CD4-positive, alpha-beta T cell treated with Interleukin-4 for 4 hours (primary cell): Measurements from ENCODE around the gene FCHO2.
"Not testable (repeated sequence)": the region's sequence is repeated elsewhere in the genome, so short reads cannot be mapped to it uniquely, and the experiment has no call there.

Experiments
- DNase-seq: peaks from one replicate; pipeline ENCODE4 v3.0.0-alpha.2; 2020

Gene FCHO2, protein sequence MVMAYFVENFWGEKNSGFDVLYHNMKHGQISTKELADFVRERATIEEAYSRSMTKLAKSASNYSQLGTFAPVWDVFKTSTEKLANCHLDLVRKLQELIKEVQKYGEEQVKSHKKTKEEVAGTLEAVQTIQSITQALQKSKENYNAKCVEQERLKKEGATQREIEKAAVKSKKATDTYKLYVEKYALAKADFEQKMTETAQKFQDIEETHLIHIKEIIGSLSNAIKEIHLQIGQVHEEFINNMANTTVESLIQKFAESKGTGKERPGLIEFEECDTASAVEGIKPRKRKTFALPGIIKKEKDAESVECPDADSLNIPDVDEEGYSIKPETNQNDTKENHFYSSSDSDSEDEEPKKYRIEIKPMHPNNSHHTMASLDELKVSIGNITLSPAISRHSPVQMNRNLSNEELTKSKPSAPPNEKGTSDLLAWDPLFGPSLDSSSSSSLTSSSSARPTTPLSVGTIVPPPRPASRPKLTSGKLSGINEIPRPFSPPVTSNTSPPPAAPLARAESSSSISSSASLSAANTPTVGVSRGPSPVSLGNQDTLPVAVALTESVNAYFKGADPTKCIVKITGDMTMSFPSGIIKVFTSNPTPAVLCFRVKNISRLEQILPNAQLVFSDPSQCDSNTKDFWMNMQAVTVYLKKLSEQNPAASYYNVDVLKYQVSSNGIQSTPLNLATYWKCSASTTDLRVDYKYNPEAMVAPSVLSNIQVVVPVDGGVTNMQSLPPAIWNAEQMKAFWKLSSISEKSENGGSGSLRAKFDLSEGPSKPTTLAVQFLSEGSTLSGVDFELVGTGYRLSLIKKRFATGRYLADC

DNA sequence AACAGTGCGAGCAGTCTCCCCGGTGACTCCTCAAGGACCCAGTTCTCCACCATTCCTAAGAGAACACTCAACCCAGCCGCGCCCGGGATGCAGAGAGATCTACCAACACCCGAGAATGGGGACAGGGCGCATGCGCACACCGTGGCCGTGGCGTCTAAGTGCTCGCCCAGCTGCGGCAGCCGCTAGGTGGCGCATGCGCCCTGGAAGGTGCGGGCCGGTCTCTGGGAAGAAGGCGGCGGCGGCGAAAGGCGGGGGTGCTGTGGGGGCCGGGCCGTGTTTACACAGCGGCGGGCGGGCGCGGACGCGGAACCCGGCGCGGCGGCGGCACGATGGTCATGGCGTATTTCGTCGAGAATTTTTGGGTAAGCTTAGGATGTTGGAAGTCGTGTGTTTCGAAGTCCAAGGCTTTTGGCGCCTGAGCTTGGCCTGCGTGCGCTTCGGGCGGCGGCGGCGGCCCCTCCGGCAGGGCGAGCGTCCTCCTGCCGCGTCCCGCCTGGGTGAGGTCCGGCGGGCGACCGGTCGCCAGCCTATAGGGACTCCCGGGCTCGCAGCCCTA lies at the start of gene FCHO2:
TSS of gene FCHO2 (plus strand) at position 274 of the 556 bp plus-strand sequence. CDS start at position 330, 56 bp downstream.
- peak; percentile 91 for DNase-seq

DNA sequence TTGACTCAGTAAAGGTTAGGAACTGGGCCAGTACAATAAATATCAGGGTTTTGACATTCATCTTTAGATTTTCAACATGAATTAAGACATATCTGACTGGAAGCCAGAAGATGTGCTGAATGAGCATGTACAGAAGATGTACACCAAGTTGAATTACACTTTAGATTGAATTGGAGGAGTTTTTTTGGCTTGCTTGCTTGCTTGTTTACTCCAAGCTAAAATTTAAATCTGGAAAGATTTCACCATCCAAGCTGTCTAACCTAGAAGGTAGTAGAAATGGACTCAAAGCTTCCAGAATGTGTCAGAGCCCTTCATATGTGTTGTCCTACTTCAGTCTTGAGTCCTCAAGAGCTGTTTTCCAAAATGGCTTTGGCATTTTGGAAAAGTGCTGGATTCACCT lies 49.0 kb upstream of the FCHO2 start:
- no peak for DNase-seq

DNA sequence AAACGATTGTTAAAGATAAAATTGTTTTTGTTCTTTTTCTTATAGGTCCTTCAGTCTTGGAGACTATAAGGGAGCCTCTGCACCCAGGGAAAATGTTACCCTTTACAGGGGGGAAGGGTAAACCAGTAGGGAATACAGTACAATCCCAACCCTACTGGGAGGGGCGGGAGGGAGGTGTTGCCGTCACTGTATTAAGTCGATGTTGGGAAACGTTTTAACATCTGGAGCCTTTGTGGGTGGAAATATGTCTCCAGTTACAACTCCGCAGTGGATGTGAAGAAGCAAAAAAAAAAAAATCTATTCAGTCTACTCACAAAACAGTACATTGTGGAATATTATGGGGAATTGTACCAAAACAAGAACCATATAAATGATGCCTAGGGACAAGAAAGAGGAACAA lies 47.2 kb upstream of the FCHO2 start:
- no peak for DNase-seq

DNA sequence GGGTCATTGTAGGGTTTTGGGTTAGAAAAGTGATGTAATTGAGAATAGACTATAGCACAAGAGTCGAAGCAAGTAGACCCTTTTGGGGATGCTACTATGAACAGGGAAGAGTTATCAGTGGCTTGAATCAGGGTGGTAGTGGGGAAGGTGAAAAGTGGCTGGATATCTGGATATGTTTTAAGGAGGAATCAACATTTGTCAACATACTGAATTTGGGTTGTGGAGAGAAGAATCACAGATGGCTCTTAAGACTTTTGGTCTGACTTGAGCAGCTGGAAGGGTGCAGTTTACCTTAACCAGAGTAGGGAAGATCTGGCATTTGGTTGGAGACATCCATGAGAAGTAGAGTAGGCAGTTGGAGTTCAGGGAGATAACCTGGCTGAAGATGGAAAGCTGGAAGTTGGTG lies 38.5 kb upstream of the FCHO2 start:
- DNase-seq: no peak

DNA sequence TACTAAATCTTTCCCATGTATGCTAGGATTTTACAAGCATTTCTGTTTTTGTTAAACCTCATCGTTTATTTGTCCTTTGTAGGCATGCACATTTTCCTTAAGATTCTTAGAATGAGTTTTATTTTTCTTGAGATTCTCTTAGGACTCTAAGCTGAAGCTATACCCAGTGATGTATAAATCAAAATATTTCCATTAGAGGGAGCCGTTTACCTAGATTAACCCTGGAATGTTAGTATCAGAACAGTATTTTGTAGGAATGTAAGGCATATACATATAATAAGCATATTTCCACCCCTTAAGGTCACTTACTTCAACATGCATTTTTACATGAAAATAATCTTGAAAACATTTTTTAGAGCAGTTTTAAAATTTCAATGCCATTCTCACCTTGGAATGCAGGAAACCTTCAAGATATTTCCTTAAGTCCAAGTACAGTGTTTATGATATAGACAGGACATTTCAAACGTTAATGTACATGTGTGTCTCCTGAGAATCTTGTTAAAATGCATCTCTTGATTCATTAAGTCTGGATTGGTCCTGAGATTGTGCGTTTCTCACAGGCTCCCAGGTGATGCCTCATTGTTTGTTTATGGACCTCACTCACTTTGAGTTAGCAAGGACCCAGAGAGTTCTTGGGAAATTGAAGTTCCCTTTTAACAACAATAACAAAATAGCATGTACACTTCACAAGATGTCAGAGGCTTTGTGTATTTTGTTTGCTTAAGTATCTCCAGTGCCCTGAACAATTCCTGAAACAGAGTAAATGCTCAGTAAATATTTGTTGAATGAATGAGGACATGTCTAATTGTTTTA lies 34.9 kb upstream of the FCHO2 start:
- DNase-seq: no peak

DNA sequence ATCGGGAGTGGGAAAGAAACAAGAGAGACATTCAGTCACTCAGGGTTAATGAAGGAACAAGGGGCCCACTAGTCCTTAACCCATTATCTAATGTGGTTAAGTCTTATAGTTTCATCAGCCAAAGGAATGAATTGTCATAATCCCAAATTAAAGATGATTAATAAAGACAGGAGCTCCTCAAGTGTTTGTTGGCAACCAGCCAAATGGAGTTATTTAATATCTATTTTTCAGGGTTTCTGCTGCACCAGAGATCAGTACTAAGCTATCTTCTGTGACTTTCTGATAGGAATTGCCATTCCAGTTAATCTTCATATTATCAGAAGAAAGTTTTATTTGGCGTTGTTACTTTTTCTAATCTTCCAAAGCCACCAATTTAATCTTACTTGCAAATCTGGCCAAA lies 34.0 kb upstream of the FCHO2 start:
- no peak for DNase-seq

DNA sequence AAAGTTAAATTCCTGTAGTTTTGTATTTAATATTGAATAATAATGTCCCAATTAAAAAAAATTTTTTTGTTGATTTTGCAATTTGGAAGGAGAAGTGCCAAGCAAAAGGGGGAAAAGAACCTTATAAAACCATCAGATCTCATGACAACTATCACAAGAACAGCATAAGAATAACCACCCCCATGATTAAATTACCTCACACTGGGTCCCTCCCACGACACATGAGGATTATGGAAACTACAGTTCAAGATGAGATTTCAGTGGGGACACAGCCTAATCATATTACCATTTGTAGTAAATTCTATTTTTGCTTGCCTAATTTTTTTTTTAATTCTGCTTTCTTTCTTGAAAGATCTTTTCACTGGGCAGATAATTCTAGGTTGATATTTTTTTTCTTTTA lies 33.4 kb upstream of the FCHO2 start:
- no peak for DNase-seq

DNA sequence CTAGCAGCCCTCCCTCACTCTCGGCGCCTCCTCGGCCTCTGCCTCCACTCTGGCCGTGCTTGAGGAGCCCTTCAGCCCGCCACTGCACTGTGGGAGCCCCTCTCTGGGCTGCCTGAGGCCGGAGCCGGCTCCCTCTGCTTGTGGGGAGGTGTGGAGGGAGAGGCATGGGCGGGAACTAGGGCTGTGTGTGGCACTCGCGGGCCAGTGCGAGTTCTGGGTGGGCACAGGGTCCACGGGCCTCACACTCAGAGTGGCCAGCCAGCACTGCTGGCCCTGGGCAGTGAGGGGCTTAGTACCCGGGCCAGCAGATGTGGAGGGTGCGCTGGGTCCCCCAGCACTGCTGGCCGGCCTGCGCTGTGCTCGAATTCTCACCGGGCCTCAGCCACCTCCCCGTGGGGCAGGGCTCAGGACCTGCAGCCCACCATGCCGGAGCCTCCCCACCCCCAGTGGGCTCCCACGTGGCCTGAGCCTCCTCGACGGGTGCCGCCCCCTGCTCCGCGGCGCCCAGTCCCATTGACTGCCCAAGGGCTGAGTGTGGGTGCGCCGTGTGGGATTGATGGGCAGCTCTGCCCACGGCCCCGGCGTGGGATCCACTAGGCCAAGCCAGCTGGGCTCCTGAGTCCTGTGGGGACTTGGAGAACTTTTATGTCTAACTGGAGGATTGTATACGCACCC lies 30.4 kb upstream of the FCHO2 start:
- DNase-seq: no peak

DNA sequence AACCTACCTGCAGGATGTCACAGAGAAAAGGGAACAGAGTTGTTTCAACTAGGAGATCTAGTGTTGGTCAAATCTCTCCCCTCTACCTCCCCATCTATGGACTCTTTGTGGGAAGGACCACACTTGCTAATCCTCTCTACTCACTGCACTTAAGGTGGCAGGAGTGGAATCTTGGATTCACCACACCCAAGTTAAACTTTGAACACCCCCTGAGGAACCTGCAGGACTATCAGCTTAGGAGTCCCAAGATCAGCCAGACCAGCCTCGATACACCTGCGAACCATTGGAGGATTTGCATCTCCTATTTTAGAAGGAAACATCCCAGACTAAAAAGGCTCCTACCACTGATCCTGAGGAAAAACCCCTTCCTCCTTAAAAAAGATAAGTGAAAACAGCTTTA lies 23.2 kb upstream of the FCHO2 start:
- not testable (repeated sequence) for DNase-seq

DNA sequence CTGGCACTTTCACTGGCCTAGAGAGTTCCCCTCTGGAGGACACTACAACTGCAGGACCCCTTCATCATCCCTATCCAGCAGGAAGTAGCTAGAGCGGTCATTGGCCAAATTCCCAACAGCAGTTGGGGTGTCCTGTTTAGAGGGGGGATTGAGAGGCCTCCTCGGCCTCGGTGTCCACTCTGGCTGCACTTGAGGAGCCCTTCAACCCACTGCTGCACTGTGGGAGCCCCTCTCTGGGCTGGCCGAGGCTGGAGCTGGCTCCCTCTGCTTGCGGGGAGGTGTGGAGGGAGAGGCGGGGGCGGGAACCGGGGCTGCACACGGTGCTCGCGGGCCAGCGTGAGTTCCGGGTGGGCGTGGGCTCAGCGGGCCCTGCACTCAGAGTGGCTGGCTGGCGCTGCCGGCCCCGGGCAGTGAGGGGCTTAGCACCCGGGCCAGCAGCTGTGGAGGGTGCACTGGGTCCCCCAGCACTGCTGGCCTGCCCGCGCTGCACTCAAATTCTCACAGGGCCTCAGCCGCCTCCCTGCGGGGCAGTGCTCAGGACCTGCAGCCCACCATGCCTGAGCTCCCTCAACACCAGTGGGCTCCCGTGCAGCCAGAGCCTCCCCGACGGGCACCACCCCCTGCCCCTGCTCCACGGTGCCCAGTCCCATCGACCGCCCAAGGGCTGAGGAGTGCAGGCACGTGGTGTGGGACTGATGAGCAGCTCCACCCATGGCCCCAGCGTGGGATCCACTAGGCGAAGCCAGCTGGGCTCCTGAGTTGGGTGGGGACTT lies 20.7 kb upstream of the FCHO2 start:
- DNase-seq: not testable (repeated sequence)

DNA sequence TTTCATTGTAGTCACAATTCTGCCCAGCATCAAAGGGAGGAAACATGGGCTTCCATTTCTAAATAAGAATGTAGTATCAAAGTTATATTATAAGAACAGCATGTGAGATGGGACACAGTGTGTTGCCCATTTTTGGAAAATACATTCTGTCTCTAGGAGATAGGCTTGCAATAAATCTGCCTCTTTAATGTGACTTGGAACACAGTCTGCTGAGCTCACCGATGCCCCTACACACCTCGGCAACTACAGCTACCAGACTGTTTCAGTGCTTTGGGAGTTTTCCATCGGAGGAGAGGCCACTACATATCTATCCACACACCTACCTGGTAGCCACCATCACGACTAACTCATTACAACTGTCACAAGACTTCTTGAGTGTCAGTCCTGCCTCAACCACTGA lies 18.9 kb upstream of the FCHO2 start:
- no peak for DNase-seq

DNA sequence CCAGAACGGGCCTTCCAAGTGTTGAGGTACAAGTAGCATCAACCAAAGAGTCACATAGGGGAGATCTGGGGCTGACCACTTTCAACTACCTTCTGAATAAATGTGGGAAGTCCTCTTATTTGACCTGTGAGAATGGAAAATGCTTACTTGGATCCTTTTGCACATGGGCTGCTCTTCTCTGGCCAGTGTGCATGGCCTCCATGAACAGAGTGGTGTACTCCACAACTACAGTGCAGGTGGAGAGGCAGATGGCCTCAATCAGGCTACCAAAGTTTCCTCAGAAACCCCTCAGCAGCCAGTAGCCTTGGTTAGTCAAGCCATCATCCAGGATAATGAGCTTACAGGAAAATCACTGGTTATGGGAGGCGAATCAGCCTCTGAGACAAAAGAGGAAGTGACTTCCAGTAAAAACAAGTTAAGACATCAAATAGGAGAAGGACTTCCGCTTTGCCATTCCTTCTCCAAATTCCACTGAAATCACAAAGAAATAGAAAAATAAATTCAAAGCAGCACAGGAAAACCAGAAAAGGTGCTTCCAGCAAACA lies 18.3 kb upstream of the FCHO2 start:
- no peak for DNase-seq

DNA sequence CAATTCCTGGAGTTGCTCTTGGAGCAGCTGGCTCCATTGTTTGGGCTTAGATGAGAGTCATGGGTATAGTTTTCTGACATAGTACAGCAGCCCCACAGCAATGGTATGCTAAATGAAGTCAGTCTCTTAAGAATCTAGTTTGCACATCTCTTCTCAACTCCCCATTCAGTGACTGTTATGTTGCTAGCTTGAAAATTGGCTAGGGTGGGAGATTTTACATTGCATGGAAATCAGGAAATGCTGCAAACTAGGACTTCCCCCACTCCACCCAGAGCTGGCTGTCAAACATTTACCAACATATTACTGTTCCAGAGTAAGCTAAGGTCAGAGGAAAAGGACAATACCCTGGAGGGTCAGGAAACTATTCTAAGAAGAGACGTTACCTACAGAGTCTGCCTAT lies 17.6 kb upstream of the FCHO2 start:
- DNase-seq: no peak

DNA sequence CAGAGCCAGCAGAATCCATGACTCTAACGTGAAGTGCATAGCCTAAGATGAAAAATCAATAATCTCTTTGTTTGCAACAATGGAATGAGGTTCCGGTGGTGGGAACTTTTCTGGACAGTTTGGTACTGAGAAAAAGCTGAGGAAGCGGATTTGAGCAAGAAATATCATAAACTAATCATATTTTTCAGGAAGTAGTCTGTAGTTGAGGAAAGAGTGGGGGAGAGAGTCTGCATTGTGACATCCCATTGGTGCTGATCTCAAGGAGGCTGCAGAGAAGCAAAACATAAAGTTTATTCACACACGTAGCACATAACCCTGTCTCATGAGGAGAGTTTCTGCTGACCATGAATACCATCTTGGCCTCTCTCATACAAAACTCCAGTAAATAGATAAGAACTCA lies 15.8 kb upstream of the FCHO2 start:
- DNase-seq: no peak

DNA sequence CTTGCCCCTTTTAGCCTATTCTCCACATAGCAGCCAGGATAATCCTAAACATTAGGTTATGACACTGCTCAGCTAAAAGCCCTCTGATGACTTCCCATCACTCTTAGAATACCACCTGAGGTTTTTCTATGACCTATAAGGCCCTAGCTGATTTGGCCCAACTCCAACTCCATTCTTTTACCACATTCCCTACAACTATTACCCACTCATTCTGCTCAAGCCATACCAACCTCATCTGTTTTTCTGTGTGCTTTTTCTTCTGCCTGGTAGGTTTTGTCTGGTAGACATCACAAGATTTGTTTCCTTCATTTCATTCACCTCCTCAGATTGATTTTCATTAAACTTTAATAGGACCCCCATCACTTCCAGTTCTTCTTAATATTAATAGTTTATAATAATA lies 12.5 kb upstream of the FCHO2 start:
- DNase-seq: no peak

DNA sequence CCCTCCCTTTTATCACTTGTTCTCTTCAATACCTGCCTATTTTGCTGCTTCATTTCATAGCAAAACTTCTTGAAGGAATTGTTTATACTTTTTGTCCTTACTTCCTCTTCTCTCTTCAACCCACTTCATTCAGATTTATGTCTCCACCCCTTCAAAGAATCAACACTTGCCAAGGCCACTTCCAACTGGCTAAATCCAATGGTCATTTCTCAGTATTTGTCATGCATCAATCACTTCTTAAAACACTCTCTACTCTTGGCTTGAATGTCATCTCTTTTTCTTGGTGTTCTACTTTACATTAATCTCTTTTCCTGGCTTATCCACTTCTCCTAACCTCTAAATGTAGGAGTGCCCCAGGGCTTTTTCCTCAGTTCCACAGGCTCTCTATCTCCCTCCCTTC lies 8.3 kb upstream of the FCHO2 start:
- DNase-seq: no peak

DNA sequence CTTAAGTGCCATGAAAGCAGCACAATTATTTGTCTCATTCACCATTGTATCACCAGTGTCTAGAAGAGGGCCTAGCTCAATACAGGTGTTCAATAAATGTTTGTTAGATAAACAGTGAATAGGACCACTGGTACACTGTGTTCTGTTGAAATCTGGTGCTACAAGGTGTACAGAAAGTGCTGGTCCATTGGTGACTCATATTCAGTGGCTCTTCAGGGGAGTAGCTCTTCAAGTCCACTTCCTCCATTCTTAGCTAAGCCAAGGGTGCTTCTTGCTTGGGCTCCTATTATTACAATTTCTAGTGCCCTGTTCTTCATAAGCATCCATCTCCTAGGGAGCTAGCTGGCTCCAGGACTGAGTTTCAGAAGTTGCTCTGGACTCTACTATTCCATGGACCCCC lies 6.4 kb upstream of the FCHO2 start:
- no peak for DNase-seq

DNA sequence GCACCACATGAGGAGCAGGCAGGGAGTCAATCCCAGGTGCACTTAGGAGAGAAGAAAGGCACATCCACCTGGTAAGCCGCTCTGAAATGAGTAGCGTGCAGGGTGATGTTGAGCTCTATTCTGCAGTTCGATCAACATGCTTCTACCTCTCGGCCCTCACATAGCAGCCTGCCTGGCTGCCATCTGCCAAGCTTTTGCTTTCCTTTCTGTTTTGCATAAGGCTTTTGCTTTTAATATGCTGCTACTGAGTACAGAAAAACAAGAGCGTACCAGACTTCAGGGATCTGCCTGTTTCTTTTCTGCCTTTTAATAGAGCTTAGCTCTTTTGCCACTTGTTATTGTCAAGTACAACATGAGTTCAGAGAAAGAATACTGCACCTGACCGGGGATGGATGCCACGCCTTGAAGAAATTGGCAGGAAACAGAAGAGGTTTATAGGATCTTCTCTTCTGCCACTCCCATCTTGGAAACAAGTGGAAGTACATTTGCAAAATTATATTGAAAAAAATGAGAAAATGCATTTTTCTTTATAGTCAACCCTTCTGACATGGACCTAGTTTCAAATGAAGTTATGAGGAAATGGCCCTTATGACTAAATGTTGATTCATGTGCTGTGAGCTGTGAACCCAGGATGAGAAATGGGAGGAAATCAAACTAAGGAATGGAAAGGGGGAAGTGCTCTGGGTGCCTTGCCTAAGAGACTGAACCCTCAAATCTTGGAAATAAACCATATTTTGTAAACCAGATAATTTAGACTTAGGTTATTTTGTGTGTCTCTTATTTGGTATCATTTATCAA lies 4.0 kb upstream of the FCHO2 start:
- DNase-seq: no peak

DNA sequence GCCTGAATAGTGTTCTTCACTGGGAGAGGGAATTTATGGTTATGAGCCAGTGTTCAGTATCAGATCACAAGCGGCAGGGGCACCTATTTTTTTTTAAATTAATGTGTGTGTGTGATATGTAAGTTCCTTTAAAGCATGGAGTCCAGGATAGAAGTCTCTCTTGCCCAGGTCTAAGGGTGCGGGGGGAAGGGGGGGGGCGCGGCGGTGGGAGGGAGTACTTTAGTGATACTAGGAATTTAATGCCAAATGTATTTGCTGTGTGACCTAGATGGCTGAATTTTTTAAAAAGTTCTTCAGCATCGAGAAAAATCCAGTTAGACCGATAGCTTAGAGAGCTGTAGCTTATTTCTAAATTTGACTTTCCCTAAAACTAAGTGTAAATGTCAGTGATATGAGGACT lies 1.5 kb upstream of the FCHO2 start:
- DNase-seq: no peak

DNA sequence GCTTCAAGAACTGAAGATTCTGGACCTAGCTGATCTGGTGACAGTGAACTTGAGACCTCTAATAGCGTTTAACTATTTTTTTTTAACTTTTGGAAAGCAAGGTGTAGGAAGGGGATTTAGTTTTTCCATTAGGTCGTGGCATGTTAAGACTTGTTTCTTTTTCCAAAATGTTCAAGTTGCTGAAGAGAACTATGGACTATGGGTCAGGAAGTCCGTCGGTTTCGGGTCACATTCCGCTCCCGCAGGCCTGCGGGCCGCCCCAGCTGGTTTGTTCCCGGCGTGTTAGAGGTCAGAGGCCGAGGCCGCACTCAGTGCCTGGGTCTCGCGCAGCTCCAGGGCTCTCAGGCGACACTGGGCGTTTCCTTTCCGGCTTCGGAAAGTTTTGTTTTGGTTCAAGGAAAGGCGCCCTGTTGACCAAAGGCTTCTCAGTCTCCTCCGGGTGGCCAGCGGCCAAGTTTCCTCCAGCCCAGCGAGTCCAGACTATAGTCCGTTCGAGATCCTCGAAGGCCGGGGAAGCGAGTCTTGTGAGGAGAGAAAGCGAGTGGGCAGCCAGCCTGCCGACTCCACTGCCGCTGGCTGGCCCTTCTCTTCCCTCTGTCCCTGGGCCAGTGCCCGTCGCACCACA lies 586 bp upstream of the FCHO2 start:
- DNase-seq: no peak
